Kidney tubule cell (primary cell): Measurements from ENCODE around the gene BTBD8.
"Not testable (repeated sequence)": the region's sequence is repeated elsewhere in the genome, so short reads cannot be mapped to it uniquely, and the experiment has no call there.

Source experiments
- DNase-seq: peaks from one replicate; pipeline ENCODE4 v3.0.0-alpha.2; 2018; ENCODE audit warnings: low spot score

BTBD8 gene

DNA sequence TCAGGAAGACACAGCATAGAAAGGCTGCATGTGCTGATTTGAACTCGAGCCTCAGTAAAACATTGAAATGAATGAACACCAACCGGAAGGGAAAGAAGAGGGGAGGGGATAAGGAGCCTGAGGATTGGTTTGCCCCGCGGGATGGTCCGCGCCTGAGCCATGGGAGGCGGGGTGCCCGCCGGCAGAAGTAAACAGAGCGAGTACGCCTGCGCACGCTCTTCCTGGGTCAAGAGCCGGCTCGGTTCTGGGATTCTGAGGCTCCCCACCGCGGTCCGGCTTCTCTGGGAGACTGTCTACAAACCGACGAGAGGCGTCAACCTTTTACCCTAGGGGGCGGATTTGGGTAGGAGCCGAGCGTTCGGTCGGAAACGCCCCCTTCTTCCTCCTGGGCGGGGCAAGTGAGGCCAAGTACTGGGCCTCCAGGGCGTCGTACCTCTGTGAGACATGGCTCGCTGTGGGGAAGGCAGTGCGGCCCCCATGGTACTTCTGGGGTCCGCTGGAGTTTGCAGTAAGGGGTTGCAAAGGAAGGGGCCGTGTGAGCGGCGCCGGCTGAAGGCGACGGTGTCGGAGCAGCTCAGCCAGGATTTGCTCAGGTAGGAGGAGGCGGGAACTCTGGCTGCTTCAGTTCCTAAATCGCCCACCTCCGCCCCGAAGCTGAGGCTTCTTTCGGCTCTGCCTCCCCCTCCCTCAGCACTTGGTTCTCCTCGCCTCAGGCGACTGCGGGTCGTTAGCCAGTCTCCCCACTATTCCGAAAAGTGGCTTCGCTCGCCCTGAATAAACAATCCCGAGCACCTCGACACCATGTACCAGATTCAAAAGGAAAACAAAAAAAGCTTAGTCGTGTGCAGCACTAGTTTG lies at the start of gene BTBD8:
TSS of gene BTBD8 (plus strand) at position 218 of the 858 bp plus-strand sequence. CDS start at position 445, 227 bp downstream.
- peak; percentile 79 for DNase-seq

GRCh38 chr1:92030656-92031107 lies 49.5 kb upstream of the BTBD8 start:
- peak; percentile 88 for DNase-seq

DNA sequence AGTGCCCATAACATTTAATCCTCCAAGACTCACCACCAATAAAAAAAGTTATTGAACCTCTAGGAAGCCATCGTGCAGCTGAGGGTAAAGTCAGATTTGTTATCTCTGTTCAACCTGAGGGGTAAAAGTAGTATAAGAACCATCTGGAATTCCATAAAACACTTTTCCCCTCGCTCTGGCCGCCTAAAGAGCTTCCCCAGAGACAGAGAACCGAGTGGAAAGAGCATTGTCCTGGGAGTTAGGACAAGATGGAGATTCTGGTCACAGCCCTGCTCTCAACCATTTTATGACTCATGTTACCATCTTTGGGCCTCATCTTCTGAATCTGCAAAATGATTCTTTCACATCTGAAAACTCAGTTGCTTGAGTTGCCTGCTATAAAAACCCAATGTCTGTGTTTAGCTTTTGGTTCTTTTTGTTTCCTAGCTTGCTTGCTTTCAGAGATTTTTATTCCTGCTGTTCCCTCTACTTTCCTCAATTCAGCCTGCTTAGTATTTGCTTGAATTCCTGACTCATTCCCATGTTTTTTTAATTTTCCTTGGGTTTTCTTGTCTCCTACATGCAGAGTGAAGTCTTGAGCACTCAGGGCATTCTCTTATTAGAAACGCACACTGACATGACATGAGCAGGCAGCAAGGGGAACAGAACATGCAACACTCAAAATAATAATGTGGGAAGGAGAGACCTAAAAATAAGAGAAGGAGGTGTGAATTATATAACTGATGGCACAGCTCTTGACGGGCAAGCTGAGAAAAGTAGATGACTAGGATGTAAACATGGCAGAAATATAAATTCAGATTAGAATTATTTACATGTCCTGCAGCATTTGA lies 48.6 kb upstream of the BTBD8 start:
- DNase-seq, result no peak

DNA sequence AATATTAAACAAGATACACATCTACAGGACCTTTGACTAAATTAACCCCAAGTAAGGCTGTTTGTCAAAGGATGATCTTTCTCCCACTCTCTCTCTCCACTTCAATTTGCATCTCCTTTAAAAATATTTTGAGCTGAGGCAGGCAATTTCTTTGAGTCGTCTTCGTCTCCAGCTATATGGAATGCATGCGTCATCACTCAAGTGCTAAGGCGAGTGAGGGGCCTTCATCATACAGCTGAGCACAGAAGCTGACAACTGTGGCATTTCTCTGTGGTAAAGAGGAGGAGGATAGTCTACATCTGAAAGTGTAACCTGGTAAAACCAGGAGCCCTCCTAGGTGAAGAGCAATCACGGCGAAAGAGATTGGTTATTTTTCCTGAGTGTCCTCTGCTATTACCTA lies 42.7 kb upstream of the BTBD8 start:
- no peak for DNase-seq

DNA sequence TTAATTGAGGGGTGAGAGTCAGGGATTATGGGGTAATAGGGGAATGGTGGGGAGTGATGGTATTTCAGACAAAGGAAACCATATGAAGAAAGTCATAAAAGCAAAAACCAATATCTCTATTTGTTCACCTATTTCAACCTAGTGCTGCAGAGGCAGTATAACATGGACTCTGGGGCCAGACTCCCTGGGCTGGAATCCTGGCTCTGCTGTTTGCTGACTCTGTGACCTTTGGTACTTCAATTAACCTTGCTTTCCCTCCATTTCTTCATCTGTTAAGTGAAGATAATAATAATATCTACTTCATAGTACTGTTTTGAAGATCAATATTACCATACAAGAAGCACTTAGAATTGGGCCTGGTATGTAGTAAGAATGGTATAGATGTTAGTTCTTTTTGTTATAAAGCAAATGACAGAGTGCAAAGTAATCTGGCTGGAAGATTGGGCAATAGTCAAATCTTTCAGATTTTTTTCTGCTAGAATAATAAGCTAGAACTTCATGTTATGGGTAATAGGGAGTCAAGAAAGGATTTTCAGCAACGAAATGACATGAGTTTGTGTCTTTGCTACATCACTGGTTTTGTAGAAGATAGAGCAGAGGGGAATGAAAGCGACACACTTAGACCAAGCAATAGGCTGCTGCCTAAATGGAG lies 41.3 kb upstream of the BTBD8 start:
- no peak for DNase-seq

- no peak for DNase-seq
Measured at GRCh38 chr1:92040971-92041370, 39.2 kb upstream of the BTBD8 start.

- no peak for DNase-seq
Measured at GRCh38 chr1:92043621-92044020, 36.5 kb upstream of the BTBD8 start.

DNA sequence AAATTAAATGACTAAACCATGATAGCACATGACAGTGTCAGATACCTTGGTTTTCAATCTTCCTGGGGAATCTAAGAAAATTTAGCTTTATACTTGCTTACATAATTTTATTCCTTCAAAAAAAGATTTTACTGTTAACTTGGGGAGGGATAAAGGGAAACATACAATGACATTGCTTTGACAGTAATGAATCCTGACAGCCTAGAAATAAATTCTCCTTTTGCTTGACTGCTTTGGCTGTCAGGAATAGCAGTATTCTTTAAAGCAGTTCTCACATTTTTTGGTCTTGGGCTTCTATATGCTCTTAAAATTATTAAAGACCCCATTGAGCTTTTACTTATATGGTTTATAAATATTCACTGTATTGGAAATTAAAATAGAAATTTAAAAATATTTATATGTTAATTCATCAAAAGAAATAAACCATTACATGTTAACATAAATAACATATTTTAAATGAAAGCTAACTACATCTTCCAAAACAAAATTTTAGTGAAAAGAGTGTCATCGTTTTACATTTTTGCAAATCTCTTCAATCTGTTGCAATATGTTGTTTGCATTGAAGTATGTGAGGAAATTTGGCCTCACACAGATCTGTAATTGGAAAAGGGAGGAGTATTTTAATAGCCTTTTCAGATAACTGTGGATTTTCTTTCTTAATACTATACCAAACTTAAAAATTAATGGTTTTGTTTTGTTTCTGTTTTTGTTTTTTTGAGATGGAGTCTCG lies 34.2 kb upstream of the BTBD8 start:
- DNase-seq, result no peak

DNA sequence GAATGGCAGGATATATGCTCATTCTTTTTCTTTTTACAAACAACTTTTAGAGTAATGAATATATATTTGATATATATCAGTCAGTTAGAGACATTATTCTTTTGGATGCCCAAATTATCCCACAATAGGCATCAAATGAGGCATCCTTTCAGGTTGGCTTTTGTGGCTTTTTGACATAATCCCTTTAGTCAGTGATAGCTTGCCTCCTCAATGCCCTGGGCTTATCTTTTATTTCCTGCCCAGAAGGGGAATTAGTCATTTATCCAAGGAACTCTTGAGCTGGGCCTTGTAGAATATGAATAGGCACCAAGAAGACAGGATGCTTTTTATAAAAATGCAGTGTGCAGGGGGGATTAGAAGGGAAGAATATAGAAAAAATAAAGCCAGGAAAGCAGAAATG lies 28.2 kb upstream of the BTBD8 start:
- no peak for DNase-seq

DNA sequence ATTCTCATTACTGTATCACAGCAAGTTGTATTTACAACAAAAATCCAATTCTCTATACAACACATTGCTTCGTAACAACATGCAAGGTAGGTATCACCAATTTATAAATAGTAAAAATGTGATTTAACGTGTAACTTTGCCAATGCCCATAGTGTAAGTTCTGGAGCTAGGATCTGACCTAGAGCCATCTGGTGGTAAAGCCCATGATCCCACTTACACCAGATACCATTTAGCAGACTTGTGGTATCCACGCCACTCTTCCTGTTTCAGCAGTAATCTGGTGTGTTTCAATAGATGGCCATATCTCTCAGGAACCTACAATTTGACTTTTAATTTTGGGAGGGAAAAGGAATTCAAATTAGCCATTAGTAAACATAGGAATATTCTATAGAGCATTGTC lies 15.1 kb upstream of the BTBD8 start:
- DNase-seq, result no peak

DNA sequence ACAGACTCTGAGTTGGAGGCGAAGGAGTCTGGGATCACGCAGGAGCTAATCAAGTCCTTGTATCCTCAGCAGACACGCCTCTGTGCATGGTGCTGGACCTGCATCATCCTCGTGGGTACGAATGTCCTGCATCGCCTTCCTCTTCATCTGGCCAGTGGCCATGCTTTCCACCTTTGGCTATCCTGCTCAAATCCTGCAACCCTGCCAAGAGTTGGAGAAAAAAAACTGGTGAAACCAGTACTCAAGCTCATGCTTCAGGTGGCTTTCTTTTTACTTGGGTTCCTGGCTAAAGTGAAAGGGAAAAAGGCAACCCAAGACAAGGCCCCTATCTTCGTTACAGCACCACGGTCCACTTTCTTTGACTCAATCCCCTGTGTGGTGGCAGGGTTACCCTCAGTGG lies 13.8 kb upstream of the BTBD8 start:
- DNase-seq, result no peak

GRCh38 chr1:92070892-92071291 lies 9.3 kb upstream of the BTBD8 start:
- DNase-seq, result no peak

- not testable (repeated sequence) for DNase-seq
Measured at GRCh38 chr1:92074446-92074845, 5.7 kb upstream of the BTBD8 start.

- no peak for DNase-seq
Measured at GRCh38 chr1:92075311-92075710, 4.8 kb upstream of the BTBD8 start, which contains the start of gene SETSIP. Gene SETSIP, minus strand, starts transcription at chr1:92075411. Its CDS starts 0 bp downstream, at chr1:92075411.

DNA sequence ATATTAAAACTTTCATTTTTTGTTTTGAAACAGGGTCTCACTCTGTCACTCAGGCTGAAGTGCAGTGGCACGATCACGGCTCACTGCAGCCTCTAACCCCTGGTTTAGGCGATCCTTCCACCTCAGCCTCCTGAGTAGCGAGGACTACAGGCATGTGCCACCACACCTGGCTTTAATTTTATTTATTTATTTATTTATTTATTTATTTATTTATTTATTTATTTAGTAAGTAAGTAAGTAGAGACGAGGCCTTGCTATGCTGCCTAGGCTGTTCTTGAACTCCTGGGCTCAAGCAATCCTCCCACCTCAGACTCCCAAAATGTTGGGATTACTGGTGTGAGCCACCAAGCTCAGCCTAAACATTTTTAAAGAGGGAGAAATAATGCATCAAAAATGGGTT lies 3.8 kb upstream of the BTBD8 start:
- DNase-seq, result no peak

DNA sequence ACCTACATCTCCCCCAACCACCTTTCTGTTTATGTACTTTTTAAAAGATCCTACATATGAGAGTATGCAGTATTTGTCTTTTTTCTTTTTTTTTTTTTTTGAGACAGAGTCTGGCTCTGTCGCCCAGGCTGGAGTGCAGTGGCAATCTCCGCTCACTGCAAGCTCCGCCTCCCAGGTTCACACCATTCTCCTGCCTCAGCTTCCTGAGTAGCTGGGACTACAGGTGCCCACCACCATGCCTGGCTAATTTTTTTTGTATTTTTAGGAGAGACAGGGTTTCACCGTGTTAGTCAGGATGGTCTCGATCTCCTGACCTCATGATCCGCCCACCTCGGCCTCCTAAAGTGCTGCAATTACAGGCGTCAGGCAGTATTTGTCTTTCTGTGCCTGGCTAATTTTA lies 2.1 kb upstream of the BTBD8 start:
- not testable (repeated sequence) for DNase-seq

DNA sequence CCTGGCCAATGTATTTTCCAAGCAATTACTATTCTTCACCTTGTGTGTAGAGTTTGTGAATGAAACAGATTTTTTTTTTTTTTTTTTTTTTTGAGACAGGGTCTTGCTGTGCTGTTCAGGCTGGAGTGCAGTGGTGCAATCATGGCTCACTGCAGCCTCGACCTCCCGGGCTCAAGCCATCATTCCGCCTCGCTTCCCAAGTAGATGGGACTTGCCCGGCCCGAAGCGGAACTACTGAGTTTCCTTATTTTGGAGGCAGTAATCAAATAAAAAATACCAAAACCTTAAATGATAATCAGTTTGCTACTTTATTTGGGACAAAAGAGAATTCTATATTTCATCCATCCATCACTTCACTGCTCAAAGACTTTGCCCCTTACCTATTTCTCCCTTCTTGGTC lies 704 bp upstream of the BTBD8 start:
- no peak for DNase-seq

DNA sequence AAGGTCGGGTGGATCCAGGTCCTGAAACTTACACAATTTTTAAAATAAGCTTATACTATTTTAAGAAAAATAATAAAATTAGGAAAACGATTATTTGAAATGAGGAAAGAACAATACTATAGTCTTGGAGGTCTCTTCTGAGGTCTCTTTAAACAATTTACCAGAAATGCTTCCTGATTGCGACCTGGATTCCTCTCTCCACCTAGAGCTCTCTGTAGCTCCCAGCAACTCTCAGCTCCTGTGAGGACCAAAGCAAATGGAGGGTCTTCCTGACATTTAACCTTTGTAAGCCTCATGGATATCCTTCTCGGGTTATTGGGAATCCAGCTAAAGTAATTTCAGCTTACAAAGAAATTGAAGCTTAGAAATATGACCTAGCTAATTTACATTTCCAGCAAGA lies 886 bp downstream of the BTBD8 start:
- no peak for DNase-seq

- DNase-seq, result no peak
Measured at GRCh38 chr1:92084651-92085050, 4.5 kb downstream of the BTBD8 start.

DNA sequence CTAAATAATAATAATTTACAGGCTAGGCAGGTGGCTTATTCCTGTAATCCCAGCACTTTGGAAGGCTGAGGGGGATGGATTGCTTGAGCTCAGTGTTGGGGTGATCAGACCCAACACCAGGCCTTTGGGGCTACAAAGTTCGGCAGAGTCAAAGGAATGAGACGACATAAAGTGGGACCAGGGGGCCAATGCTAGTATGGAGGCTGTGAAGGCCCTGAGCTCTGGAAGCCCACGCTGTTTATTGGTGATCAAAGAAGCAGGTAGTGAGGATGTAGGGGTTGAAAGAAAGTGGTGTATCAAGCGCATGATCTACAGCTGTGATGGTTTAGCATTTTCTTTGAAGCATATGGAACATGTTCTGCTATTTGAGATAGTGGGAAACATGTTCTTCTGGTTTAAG lies 5.6 kb downstream of the BTBD8 start:
- DNase-seq, result no peak

GRCh38 chr1:92087542-92087941 lies 7.4 kb downstream of the BTBD8 start:
- DNase-seq, result no peak

GRCh38 chr1:92091625-92092024 lies 11.5 kb downstream of the BTBD8 start:
- no peak for DNase-seq
